GM12872 (cell line): Measurements from ENCODE around the gene GALR2.

Source experiments
- TF ChIP-seq, protein P1 (sequence below): IDR thresholded peaks from 3 replicates; pipeline ENCODE4 v1.5.1; 2011; ENCODE audit warnings: low read depth, mild to moderate bottlenecking, low read length, moderate library complexity; ENCODE audit not compliant: insufficient read depth

GALR2 gene

GRCh38 chr17:76091526-76092286 is 17.1 kb downstream of the GALR2 start:
- TF ChIP-seq, protein P1, sequence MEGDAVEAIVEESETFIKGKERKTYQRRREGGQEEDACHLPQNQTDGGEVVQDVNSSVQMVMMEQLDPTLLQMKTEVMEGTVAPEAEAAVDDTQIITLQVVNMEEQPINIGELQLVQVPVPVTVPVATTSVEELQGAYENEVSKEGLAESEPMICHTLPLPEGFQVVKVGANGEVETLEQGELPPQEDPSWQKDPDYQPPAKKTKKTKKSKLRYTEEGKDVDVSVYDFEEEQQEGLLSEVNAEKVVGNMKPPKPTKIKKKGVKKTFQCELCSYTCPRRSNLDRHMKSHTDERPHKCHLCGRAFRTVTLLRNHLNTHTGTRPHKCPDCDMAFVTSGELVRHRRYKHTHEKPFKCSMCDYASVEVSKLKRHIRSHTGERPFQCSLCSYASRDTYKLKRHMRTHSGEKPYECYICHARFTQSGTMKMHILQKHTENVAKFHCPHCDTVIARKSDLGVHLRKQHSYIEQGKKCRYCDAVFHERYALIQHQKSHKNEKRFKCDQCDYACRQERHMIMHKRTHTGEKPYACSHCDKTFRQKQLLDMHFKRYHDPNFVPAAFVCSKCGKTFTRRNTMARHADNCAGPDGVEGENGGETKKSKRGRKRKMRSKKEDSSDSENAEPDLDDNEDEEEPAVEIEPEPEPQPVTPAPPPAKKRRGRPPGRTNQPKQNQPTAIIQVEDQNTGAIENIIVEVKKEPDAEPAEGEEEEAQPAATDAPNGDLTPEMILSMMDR: no peak

DNA sequence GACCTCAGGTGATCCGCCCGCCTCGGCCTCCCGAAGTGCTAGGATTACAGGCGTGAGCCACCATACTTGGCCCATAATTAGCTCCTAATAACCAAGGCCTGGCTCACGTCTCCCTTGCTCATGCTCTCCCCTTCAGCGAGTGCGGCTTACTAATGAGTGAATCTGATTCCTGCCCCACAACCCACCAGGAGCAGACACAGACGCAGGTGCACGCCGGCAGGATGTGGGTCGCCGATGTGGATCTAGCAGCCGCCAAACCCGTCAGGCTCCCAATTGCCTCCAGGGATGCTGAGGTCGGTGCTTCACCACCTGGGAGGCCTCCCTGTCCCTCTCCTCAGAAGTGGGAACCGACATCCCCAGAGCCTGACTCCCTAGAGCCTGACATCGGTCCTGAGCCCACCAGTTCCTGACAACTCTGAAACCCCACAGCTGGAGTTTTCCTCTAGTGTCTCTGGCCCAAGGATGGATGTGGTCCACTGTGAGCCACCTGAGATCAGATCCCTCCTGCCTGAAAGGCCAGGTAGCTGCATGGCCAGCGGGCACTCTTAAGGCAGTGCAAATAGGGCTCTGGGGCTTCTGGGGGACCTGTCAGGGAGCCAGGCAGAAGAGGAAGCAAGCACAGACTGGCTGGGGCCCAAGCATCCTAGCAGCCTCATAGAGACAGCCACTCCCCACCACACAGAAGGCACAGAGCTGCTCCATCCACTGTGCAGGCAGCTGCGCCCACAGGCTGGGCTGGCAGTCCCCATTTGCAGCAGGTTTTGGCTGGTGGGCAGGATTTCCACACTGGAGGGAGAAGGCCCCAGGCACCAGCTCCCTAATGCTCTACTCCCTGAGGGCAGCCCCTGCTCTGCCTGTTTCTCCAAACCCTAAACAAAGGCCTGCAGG is 18.2 kb downstream of the GALR2 start:
- TF ChIP-seq, protein P1: no peak

GRCh38 chr17:76094046-76094445 is 19.5 kb downstream of the GALR2 start:
- TF ChIP-seq, protein P1: no peak

DNA sequence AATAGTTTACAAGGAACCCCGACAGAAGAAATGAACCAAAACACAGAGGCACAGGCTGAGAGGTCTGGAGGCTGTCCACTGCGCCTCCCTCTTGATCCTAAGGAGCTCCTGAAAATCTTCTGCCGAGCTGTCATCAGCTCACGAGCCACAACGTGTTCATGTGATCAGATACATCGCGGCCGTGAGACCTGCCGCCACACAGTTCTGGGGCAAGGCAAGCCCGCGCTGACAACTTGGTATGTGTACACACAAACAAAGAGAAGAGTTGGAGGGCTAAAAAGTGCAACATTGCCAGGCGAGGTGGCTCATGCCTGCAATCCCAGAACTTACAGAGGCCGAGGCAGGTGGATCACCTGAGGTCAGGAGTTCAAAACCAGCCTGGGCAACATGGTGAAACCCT is 21.4 kb downstream of the GALR2 start:
- TF ChIP-seq, protein P1: no peak

DNA sequence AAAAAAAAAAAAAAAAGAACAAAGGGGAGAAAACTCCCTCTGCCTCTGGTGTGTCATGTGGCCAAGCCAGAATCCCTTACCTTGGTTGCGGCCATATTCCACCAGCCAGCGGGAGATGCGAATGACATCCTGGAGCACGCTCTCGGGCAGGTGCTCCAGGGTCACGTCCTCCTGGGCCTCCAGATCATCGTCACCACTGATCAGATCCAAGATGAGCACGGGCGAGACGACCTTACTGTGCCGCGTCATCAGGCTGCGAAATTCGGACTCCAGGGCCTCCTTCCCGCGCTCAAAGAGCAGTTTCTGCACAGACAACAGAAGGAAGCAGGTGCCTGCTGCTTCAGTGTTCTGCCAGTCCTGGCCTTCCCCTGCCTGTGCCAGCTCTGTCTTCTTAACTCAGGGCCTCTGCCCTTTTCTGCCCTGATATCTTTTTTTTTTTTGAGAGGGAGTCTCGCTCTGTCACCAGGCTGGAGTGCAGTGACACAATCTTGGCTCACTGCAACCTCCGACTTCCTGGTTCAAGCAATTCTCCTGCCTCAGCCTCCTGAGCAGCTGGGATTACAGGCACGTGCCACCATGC is 23.2 kb downstream of the GALR2 start:
- TF ChIP-seq, protein P1: no peak

- TF ChIP-seq, protein P1: no peak
Observed at GRCh38 chr17:76102944-76103273, 28.3 kb downstream of the GALR2 start.
